LNCAP (cell line): Measurements from ENCODE around the gene DNAJB8.

Experiments
- TF ChIP-seq, protein P1 (sequence below): fragments of 450-650 bp; IDR thresholded peaks from 2 replicates; pipeline ENCODE4 v1.5.1; 2017; ENCODE audit warnings: mild to moderate bottlenecking

Gene DNAJB8

DNA sequence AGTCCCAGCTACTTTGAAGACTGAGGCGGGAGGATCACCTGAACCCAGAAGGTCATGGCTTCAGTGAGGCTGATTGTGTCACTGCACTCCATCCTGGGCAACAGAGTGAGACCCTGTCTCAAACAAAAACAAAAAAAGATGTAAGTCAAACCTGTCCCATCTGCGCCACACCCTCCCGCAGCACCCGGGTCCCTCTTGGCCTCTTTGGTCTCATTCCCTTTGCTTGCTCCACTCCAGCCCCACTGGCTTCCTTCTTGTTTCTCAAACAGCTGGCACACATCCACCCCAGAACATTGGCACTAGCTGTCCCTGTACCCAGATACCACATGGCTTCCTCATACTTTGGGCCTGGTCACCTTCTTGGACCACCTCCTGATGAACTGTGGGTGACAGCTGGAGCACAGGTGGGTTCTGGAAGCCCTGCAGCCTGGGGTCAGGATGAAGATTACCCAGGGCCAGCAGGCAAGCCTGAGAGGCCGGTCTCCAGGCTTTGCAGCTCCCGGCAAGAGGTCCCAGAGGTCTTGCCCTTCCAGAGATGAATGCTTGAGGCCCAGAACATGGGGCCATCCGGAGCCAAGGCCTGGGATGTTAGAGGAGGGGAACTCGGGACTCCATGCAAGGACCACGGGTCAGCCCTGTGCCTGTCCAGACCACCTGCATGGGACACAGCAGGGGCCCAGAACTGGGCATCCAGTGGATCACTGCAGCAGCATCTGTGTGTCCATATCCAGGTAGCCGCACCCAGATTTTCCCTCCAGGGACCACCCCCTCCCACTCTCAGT, 37.3 kb upstream of the DNAJB8 start:
- TF ChIP-seq, protein P1, sequence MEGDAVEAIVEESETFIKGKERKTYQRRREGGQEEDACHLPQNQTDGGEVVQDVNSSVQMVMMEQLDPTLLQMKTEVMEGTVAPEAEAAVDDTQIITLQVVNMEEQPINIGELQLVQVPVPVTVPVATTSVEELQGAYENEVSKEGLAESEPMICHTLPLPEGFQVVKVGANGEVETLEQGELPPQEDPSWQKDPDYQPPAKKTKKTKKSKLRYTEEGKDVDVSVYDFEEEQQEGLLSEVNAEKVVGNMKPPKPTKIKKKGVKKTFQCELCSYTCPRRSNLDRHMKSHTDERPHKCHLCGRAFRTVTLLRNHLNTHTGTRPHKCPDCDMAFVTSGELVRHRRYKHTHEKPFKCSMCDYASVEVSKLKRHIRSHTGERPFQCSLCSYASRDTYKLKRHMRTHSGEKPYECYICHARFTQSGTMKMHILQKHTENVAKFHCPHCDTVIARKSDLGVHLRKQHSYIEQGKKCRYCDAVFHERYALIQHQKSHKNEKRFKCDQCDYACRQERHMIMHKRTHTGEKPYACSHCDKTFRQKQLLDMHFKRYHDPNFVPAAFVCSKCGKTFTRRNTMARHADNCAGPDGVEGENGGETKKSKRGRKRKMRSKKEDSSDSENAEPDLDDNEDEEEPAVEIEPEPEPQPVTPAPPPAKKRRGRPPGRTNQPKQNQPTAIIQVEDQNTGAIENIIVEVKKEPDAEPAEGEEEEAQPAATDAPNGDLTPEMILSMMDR, result no peak

DNA sequence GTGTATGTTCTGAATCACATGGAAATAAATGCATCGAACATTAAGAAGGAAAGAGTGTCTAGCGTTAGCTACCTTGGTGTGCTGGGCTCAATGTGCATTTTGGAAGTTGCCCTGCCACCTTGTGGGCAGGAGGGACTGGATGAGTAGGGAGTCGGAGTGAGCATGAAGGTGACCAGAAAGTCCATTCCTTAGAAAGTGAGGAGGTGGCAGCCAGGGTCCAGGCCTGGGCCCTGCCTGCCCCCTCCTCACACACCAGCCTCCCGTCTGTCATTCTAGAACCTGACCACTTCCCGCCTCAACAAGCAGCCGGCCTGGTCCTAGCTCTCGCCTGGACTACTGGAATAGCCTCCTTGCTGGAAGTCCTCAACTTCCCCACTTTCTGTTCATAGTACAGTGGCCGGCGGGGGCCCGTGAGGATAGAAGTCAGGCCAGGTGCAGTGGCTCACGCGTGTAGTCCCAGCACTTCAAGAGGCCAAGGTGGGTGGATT, 36.5 kb upstream of the DNAJB8 start:
- TF ChIP-seq, protein P1, result peak; percentile 33; the same call in 1 of the 2 replicates

DNA sequence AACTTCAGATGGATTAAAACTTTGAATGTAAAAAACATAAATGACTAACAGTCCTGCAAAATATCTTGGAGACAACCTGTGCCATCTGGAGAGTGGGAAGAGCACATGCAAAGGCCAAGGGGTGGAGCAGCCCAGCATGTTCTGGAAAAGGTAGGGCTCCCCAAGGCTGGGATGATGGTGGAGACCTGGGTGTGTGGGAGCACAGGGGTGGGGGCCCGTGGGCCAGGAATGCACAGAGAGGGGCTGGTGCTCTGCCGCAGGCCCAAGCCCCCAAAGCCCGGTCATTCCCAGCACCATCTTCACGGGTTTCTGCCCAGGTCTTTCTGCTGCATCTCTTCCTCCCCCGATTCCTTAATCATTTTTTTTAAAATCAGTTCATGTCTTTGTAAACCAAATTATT, 36.0 kb upstream of the DNAJB8 start:
- TF ChIP-seq, protein P1, result no peak

DNA sequence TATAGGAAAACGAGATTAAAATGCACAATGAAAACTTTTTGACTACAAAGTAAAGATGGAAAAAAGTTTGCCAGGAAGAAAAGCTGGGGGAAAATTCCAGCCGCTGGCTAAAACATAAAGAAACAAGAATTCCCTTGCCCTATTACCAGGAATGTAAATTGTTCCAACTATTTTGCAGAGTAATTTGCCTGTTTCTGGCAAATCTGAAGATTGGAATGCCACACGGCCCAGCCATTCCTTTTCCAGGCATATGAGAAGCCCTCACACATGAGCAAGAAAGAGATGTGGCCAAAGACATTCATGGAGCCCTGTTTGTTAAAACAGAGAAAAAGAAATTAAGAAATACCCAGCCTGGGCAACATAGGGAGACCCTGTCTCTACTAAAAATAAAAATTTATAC, 34.7 kb upstream of the DNAJB8 start:
- TF ChIP-seq, protein P1, result no peak

DNA sequence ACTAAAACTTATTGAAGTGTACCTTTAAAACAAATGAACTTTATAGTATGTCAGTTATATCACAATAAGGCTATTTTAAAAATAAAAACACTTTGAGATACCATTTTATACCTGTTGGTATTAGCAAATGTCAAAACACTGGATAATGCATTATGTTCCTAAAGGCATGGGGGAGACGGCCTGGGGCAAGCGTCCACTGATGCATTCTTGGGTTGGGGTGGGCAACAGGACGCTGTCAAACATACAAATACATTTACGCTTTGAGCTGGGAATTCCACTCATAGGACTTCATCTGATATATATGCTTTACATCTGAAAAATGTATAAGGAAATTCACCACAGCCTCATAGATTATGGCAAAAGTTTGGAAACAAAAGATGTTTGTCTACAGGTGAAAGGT, 33.9 kb upstream of the DNAJB8 start:
- TF ChIP-seq, protein P1, result no peak

DNA sequence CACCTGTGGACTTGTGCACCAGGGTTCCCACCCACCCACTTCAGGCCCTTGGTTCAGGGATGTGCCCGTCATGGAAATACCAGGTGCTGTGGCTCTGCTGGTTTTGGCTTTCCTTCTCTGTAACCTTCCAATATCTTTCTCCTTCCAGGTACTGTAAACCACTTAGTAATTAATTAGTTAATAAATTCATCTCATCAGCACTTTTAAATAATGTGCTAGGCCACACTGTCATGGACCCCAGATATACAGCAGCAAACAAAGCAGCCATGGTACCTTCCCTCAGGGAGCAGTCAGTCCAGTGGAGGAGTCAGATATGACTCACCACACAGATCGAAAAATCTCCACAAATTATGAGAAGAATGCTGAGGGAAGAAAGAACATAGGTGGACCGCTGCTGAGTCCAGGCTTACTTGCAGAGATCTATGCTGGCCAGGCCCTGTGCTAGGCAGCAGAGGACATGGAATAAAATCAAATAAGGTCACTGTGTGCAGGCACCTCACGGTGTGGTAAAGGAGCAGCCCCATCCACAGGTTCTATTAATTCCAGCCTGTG, 33.1 kb upstream of the DNAJB8 start:
- TF ChIP-seq, protein P1, result no peak

DNA sequence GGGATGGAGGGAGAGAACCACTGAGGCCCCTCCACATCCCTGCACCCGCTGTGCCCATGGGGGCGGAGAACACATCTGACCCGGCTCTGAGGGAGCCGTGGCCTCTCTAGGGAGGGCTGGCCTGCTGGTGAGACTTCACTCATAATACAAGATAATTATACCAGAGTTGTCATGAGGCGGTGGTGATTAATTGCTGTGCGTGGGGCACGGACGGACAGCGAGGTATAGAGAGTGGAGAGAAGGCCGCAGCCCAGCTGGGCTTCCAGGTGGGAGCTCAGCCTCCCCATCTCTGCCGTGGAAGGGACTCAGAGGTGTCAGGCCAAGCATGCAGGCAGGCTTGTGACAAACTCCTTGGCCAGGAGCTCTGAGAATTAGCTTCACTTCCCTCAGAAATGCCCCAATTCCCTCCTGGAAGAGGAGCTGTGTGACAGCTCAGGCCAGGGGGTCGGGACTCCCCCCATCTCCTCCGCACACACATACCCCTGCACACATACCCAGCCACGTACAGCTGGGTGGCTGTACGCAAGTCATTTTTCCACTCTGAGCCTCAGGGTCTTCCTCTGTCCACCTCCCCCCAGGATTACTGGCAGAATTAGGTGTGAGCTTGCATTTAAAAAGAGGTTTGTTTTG, 32.3 kb upstream of the DNAJB8 start:
- TF ChIP-seq, protein P1, result no peak
